Measurements from ENCODE around the gene TMEM184C.

The TMEM184C gene

DNA sequence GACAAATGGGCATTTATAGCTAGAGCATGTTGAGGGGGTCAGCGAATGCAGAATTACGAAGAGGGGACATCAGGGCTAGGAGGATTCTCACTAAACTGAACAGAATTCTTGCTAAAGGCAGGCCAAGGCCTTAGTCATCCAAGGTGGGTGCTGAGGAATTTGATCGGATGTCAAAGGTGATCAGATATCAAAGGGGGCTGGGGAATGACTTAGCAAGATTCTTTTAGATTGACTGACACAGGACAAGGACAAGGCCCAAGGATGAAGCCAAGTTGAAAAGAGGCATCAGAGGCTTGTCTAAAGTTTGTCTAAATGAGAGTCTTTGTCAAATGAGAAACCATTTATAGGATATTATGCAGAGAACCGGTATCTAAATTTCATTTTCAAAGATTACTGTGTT lies 9.7 kb downstream of the TMEM184C start:
- no peak for TF ChIP-seq CTCF (IDR thresholded peaks at IDR 0.05)

GRCh38 chr4:147628415-147628814 lies 11.2 kb downstream of the TMEM184C start:
- TF ChIP-seq CTCF (IDR thresholded peaks at IDR 0.05): no peak

GRCh38 chr4:147629783-147630730 lies 12.9 kb downstream of the TMEM184C start:
- no peak for TF ChIP-seq CTCF (IDR thresholded peaks at IDR 0.05)

DNA sequence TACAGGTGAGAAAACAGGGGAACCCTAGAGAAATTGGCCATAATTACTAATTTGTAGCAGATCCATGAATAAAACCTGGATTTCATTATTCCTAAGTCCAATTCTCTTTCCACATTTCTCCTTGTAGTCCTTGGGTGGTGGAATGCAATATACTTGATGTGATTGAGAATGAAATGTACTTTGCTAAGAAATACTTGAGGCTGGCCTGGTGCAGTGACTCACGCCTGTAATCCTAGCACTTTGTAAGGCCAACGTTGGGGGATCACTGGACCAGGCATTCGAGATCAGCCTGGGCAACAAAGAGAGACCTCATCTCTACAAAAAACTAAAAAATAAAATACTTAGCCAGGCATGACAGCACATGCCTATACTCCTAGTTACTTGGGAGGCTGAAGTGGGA lies 15.9 kb downstream of the TMEM184C start:
- no peak for TF ChIP-seq CTCF (IDR thresholded peaks at IDR 0.05)

DNA sequence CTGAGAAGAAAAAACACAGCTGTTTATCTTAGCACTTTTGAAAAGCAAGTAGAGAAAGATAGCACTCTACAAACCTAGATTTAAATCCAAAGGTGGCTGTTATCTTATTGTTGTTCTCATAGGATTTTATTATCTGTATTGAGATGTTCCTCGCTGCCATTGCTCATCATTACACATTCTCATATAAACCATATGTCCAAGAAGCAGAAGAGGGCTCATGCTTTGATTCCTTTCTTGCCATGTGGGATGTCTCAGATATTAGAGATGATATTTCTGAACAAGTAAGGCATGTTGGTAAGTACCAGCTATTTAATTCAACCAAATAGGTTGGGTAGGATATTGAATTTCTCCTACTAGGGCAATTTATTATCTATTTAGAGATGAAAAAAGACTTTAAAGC lies 16.4 kb downstream of the TMEM184C start:
- TF ChIP-seq CTCF (IDR thresholded peaks at IDR 0.05): no peak

GRCh38 chr4:147635348-147635747 lies 18.2 kb downstream of the TMEM184C start:
- no peak for TF ChIP-seq CTCF (IDR thresholded peaks at IDR 0.05)

DNA sequence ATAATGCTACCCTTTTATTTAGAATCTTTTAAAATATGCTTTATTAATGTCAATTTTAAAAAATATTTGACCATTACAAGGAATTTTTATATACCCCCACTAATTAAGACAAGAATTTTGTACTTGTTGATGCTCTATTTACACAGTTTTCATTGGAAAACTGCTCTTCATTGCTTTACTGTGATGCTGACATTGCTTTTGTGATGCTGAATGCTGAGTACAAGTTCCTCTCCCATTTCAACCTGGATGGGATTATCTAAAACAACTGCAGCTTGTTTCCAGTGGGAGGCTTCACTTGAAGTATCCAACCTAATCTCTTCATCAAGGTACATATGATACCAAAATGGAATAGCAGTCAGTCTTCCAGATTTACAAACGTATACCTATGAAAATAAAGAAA lies 21.2 kb downstream of the TMEM184C start:
- no peak for TF ChIP-seq CTCF (IDR thresholded peaks at IDR 0.05)

Data from LNCAP (cell line).